Mucosa of stomach (tissue), 1 donor: ENCODE measurements around the gene NELFB.

Source experiments
- H3K27me3 ChIP-seq: one replicate; pipeline ENCODE4 v1.7.0; 2013; ENCODE audit warnings: mild to moderate bottlenecking, low read length; ENCODE audit not compliant: control insufficient read depth, insufficient read depth
- H3K36me3 ChIP-seq: one replicate; pipeline ENCODE4 v1.7.0; 2013; ENCODE audit warnings: low read length; ENCODE audit not compliant: control insufficient read depth, insufficient read depth
- H3K4me1 ChIP-seq: one replicate; pipeline ENCODE4 v1.7.0; 2013; ENCODE audit warnings: mild to moderate bottlenecking, low read length; ENCODE audit not compliant: control insufficient read depth, insufficient read depth
- H3K4me3 ChIP-seq: one replicate; pipeline ENCODE4 v1.7.0; 2013; ENCODE audit warnings: low read length
- H3K9ac ChIP-seq: one replicate; pipeline ENCODE4 v1.7.0; 2013; ENCODE audit warnings: mild to moderate bottlenecking, low read length, moderate library complexity
- H3K9me3 ChIP-seq: one replicate; pipeline ENCODE4 v1.7.0; 2013; ENCODE audit warnings: mild to moderate bottlenecking, low read length, moderate library complexity; ENCODE audit not compliant: control insufficient read depth
- donor health status: Pancreatic carcinoma.

Gene NELFB

DNA sequence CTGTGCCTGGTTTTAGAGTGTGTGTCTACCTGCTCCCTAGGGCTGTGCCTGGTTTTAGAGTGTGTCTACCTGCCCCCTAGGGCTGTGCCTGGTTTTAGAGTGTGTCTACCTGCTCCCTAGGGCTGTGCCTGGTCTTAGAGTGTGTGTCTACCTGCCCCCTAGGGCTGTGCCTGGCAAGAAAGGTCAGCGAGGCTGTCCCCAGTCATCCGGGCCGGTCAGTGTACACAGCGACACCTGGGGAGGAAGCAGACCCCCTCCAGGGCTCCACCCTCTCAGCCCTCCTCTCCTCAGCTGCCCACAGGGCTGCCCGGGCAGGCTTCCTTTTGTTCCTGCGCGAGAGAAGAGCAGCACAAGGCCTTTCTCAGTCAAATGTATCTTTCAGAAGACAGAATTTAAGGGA lies 42.8 kb downstream of the NELFB start:
- peaks cover 75% of the 10 kb centered on the region for H3K4me1 ChIP-seq
- H3K36me3 ChIP-seq: no peaks in the 10 kb centered on the region
- peaks cover 44% of the 10 kb centered on the region for H3K27me3 ChIP-seq
- H3K4me3 ChIP-seq: no peak overlapping the region
- peak overlapping the region; percentile 61 for H3K9ac ChIP-seq
- peaks cover 5% of the 10 kb centered on the region for H3K9me3 ChIP-seq

DNA sequence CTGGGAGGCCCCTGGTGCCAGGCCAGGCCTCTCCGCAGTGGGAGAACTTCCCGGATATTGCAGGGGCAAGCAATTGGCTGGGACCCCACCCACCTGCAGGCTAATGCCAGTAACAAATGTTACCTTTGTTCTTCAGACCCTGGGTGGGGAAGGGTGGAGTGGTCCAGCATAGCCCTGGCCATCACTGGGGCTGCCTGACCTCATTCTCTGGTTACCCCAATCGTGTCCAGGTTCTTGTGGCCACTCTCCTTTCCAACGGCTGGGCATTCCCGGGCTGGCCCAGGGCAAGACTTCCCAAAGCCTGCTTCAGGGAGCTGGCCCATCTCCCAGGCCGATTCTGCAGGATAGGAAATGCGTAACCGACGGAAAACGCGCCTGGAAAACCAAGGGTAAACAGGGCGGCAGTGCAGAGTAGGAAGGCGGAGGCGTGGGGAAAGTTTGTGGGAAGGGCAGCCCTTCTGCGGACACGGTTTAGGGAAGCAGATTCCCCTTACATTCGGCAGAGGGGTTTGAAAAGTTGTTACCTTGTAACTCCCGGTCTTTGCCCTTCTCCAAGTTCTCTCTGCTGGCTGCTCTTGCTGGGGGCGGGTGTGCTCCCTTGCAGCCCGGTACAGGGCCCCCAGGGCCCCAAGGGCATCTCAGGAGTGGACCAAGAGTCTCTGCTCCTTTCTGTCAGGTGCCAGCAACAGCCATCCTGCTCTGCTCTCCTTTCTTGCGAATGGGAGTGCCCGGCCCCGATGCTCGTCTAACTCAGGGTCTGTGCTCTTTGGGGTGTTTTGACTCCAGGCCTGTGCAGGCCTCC lies 43.5 kb downstream of the NELFB start:
- H3K4me3 ChIP-seq: peak overlapping the region; percentile 36
- H3K27me3 ChIP-seq: peaks cover 49% of the 10 kb centered on the region
- peaks cover 5% of the 10 kb centered on the region for H3K9me3 ChIP-seq
- H3K9ac ChIP-seq: peak overlapping the region; percentile 61
- no peaks in the 10 kb centered on the region for H3K36me3 ChIP-seq
- peaks cover 72% of the 10 kb centered on the region for H3K4me1 ChIP-seq

DNA sequence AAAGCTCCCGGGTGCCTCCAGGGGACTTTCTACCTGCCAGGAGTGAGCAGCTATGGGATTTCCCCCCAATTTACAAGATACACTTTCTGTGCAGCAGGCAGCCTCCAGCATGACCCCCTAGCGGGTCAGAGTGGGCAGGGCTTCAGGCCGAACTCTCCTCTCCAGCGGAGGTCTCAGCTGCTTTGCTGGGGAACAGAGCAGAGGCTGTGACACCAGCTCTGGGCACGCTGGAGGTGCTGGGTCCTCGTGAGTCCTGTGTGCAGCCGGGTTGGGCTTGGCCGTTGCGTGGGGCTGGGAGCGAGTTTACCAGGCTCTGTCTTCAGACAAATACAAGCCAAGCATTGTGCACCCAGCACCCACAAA lies 44.1 kb downstream of the NELFB start:
- Histone ChIP-seq H3K9me3 (peaks cover 5% of the 10 kb centered on the region), H3K36me3 (no peaks in the 10 kb centered on the region), H3K9ac (peak overlapping the region; percentile 61), H3K4me1 (peaks cover 68% of the 10 kb centered on the region), H3K4me3 (peak overlapping the region; percentile 36), H3K27me3 (peaks cover 50% of the 10 kb centered on the region)

- Histone ChIP-seq H3K9me3 (no peaks in the 10 kb centered on the region), H3K27me3 (peaks cover 44% of the 10 kb centered on the region), H3K36me3 (no peaks in the 10 kb centered on the region), H3K9ac (peak overlapping the region; percentile 59), H3K4me1 (peaks cover 66% of the 10 kb centered on the region), H3K4me3 (no peak overlapping the region)
These were observed 44.8 kb downstream of the NELFB start for GRCh38 chr9:137299938-137300337.

DNA sequence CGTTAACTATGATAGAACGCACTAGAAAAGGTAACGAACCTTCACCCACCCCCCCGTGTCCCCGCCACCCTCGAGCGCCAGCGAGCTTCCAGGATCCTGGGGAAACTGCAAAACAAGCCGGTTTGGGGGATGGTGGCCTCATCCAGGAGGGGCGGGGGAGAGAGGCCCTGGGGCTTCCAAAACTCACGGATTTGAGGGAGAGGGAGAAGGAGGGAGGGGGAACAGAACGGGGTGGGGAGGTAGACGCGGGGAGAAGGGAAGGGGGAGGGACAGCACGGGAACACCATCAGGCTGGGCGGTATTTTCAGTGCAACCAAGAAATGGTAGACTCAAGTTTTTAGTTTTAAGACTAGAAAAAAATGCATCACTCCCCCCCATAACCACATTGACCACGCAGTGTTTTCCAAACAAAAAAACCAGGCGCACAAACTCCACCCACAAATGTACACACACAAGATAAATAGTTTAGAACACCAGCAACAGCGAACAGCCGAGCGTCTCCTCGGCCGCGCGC lies 45.5 kb downstream of the NELFB start:
- H3K27me3 ChIP-seq: peaks cover 41% of the 10 kb centered on the region
- H3K9ac ChIP-seq: peak overlapping the region; percentile 59
- no peaks in the 10 kb centered on the region for H3K36me3 ChIP-seq
- peaks cover 70% of the 10 kb centered on the region for H3K4me1 ChIP-seq
- H3K4me3 ChIP-seq: no peak overlapping the region
- H3K9me3 ChIP-seq: no peaks in the 10 kb centered on the region

DNA sequence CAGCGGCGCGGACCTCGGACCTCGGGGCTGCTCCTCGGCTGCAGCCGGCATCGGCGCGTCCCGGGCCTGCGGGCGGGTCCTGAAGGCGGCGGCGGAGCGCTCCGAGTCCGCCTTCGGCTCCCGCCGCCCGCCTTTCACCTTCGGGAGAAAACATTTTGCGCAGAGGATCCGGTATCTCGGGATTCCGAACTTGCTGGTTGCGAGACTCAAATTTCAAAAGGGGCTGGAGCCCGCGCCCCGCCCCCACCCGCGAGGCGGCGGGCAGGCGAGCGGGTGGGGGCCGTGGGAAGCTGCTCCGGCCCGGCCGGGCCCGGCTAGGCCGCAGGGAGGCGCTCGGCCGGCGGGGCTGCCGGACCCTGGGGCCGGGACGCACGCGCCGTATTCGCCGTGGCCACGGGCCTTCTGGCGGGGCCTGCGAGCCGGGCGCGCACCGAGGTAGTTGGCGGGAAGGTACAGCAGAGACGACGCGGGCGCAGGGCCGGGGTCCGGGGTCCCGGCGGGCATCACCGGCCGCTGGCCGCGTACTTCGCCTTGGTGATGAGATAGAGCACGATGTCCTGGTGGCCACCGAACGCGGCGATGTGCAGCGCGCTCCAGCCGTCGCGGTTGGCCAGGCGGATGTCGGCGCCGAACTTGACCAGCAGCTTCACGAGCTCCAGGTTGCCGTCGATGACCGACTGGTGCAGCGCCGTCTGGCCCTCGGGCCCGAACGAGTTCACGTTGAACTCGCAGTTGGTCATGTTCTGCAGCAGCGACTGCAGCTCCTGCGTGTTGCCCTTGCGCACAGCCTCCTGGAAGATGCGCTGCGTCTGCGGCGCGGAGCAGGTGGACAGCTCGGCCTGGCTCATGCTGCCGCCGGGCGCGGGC lies 46.2 kb downstream of the NELFB start:
- peaks cover 72% of the 10 kb centered on the region for H3K4me1 ChIP-seq
- H3K9ac ChIP-seq: peak overlapping the region; percentile 59
- H3K36me3 ChIP-seq: no peaks in the 10 kb centered on the region
- no peaks in the 10 kb centered on the region for H3K9me3 ChIP-seq
- H3K4me3 ChIP-seq: no peak overlapping the region
- peaks cover 43% of the 10 kb centered on the region for H3K27me3 ChIP-seq

DNA sequence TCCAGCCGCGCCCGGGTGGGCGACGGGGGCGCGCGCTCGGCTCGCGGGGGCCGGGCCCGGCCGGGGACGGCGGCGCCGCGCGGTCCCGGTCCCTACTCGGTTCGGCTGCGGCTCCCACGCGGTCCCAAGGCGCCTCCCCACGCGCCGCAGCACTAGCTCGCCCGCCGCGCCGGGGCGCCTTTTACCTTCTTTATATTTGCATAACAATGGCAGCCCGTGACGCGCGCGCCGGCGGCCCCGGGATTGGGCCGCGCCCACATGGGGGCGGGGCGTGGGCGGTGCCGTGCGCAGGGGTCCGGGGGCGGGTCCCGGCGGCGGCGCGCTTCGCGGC lies 47.0 kb downstream of the NELFB start, which contains the start of gene NRARP:
Gene NRARP (minus strand): TSS at position 154 of the 331 bp plus-strand sequence. CDS start 343 bp downstream, outside the sequence.
- H3K4me1 ChIP-seq: peaks cover 72% of the 10 kb centered on the region
- no peaks in the 10 kb centered on the region for H3K9me3 ChIP-seq
- no peak within 1 kb of the TSS for H3K4me3 ChIP-seq
- peak within 1 kb of the TSS; percentile 59 for H3K9ac ChIP-seq
- H3K27me3 ChIP-seq: peaks cover 44% of the 10 kb centered on the region
- no peaks in the 10 kb centered on the region for H3K36me3 ChIP-seq

GRCh38 chr9:137302449-137303150 lies 47.5 kb downstream of the NELFB start:
- H3K36me3 ChIP-seq: no peaks in the 10 kb centered on the region
- no peak overlapping the region for H3K4me3 ChIP-seq
- peaks cover 72% of the 10 kb centered on the region for H3K4me1 ChIP-seq
- peak overlapping the region; percentile 53 for H3K9ac ChIP-seq
- H3K9me3 ChIP-seq: no peaks in the 10 kb centered on the region
- peaks cover 49% of the 10 kb centered on the region for H3K27me3 ChIP-seq

GRCh38 chr9:137303151-137303892 lies 48.2 kb downstream of the NELFB start:
- Histone ChIP-seq H3K36me3 (no peaks in the 10 kb centered on the region), H3K27me3 (peaks cover 49% of the 10 kb centered on the region), H3K4me3 (no peak overlapping the region), H3K9me3 (no peaks in the 10 kb centered on the region), H3K4me1 (peaks cover 67% of the 10 kb centered on the region), H3K9ac (peak overlapping the region; percentile 53)

- H3K9me3 ChIP-seq: no peaks in the 10 kb centered on the region
- H3K4me3 ChIP-seq: no peak overlapping the region
- H3K36me3 ChIP-seq: no peaks in the 10 kb centered on the region
- H3K4me1 ChIP-seq: peaks cover 61% of the 10 kb centered on the region
- H3K9ac ChIP-seq: no peak overlapping the region
- peaks cover 45% of the 10 kb centered on the region for H3K27me3 ChIP-seq
These were observed 48.8 kb downstream of the NELFB start for GRCh38 chr9:137303893-137304382.

DNA sequence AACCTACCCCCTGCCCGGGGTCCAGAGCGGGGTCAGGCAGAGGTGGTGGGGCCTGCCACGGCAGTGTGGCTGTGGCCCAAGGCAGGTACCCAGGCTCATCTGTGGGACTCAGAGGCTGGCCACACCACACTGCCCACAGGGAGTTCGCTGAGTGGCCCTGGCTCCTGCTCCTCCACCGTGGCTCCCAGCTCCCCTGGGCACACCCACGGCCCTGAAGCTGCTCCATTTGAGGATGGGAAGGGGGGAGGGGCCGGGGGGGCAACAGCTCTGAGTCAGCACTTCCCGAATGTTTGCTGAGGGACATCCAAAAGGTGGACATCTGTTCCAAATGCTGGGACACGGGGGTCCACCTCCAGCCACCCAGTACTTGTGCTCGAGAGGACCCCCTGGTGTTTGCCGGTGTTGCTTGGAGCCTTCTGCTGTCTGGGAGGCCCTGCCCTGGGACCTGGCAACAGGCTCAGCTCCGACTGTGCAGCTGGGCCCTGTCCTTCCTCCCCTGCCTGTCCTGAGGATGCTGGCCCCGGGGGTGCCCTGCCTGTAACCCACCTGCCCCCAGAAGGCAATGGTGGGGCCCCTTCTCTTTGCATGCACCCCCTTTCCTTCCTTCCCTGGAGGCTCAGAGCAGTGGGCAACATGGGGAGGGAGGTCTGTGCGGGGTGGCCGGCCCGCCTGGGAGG lies 49.4 kb downstream of the NELFB start:
- peaks cover 56% of the 10 kb centered on the region for H3K4me1 ChIP-seq
- H3K27me3 ChIP-seq: peaks cover 42% of the 10 kb centered on the region
- H3K4me3 ChIP-seq: no peak overlapping the region
- H3K9me3 ChIP-seq: no peaks in the 10 kb centered on the region
- H3K9ac ChIP-seq: peak overlapping the region; percentile 40
- no peaks in the 10 kb centered on the region for H3K36me3 ChIP-seq
